ENCODE measurements around the gene GCM1.

Gene GCM1

GRCh38 chr6:53104916-53105315 is 43.7 kb downstream of the GCM1 start:
- Histone ChIP-seq H3K27me3 (ENCODE audit: insufficient read depth, low read depth, severe bottlenecking) (no peaks in the 10 kb centered on the region), H3K4me3 (ENCODE audit: low read depth, low read length) (no peak overlapping the region), H3K27ac (no peak overlapping the region), H3K36me3 (peaks cover 22% of the 10 kb centered on the region), H3K9me3 (ENCODE audit: severe bottlenecking) (no peaks in the 10 kb centered on the region)
- no peak for TF ChIP-seq CTCF (IDR thresholded peaks at IDR 0.05; ENCODE audit: low read depth, low read length)
- DNase-seq, result no peak

- DNase-seq, result no peak
- TF ChIP-seq CTCF (IDR thresholded peaks at IDR 0.05; ENCODE audit: low read depth, low read length), result peak; percentile 66
- Histone ChIP-seq H3K27me3 (ENCODE audit: insufficient read depth, low read depth, severe bottlenecking) (no peaks in the 10 kb centered on the region), H3K4me3 (ENCODE audit: low read depth, low read length) (no peak overlapping the region), H3K36me3 (peaks cover 26% of the 10 kb centered on the region), H3K27ac (no peak overlapping the region), H3K9me3 (ENCODE audit: severe bottlenecking) (no peaks in the 10 kb centered on the region)
Observed at GRCh38 chr6:53103993-53104675, 44.5 kb downstream of the GCM1 start.

GRCh38 chr6:53101006-53101405 is 47.6 kb downstream of the GCM1 start:
- DNase-seq, result no peak
- Histone ChIP-seq H3K27me3 (ENCODE audit: insufficient read depth, low read depth, severe bottlenecking) (no peaks in the 10 kb centered on the region), H3K4me3 (ENCODE audit: low read depth, low read length) (no peak overlapping the region), H3K36me3 (peaks cover 53% of the 10 kb centered on the region), H3K27ac (no peak overlapping the region), H3K9me3 (ENCODE audit: severe bottlenecking) (no peaks in the 10 kb centered on the region)
- no peak for TF ChIP-seq CTCF (IDR thresholded peaks at IDR 0.05; ENCODE audit: low read depth, low read length)

- TF ChIP-seq CTCF (IDR thresholded peaks at IDR 0.05; ENCODE audit: low read depth, low read length), result no peak
- Histone ChIP-seq H3K27me3 (ENCODE audit: insufficient read depth, low read depth, severe bottlenecking) (no peaks in the 10 kb centered on the region), H3K36me3 (peaks cover 58% of the 10 kb centered on the region), H3K27ac (no peak overlapping the region), H3K4me3 (ENCODE audit: low read depth, low read length) (no peak overlapping the region), H3K9me3 (ENCODE audit: severe bottlenecking) (no peaks in the 10 kb centered on the region)
- DNase-seq, result no peak
Observed at GRCh38 chr6:53100561-53100960, 48.1 kb downstream of the GCM1 start.

GRCh38 chr6:53095716-53096115 is 52.9 kb downstream of the GCM1 start:
- TF ChIP-seq CTCF (IDR thresholded peaks at IDR 0.05; ENCODE audit: low read depth, low read length), result no peak
- no peaks in the 10 kb centered on the region for H3K9me3 ChIP-seq (ENCODE audit: severe bottlenecking)
- no peak for DNase-seq
- peaks cover 91% of the 10 kb centered on the region for H3K36me3 ChIP-seq
- H3K27ac ChIP-seq, result no peak overlapping the region
- no peaks in the 10 kb centered on the region for H3K27me3 ChIP-seq (ENCODE audit: insufficient read depth, low read depth, severe bottlenecking)
- H3K4me3 ChIP-seq (ENCODE audit: low read depth, low read length), result no peak overlapping the region

GRCh38 chr6:53095270-53095669 is 53.4 kb downstream of the GCM1 start:
- TF ChIP-seq CTCF (IDR thresholded peaks at IDR 0.05; ENCODE audit: low read depth, low read length), result no peak
- no peaks in the 10 kb centered on the region for H3K27me3 ChIP-seq (ENCODE audit: insufficient read depth, low read depth, severe bottlenecking)
- H3K9me3 ChIP-seq (ENCODE audit: severe bottlenecking), result no peaks in the 10 kb centered on the region
- no peak overlapping the region for H3K4me3 ChIP-seq (ENCODE audit: low read depth, low read length)
- DNase-seq, result no peak
- no peak overlapping the region for H3K27ac ChIP-seq
- peaks cover 91% of the 10 kb centered on the region for H3K36me3 ChIP-seq
